Neural progenitor cell (in vitro differentiated cells): ENCODE results near the gene SRPX2. TPM values are rescaled to one million over a fixed set of nuclear protein-coding genes. Genes with fewer than 3 reads are reported as not detected.

Source experiments
- DNase-seq: peaks from one replicate; pipeline ENCODE4 v3.0.0-alpha.2; 2016; ENCODE audit warnings: low spot score
- H2AFZ ChIP-seq: fragments of 200-600 bp; sonication (generic); replicated peaks from 2 replicates; pipeline ENCODE4 v1.6.1; 2016; ENCODE audit warnings: antibody characterized with exemption
- H3F3A ChIP-seq: fragments of 200-600 bp; sonication (generic); 2 replicates; pipeline ENCODE4 v1.6.1; 2016; ENCODE audit warnings: antibody characterized with exemption, low read depth
- H3K27ac ChIP-seq: fragments of 200-600 bp; sonication (generic); 2 replicates; pipeline ENCODE4 v1.5.1; 2016; ENCODE audit warnings: mild to moderate bottlenecking
- H3K27me3 ChIP-seq: fragments of 200-600 bp; sonication (generic); 2 replicates; pipeline ENCODE4 v1.6.1; 2016; ENCODE audit warnings: mild to moderate bottlenecking, moderate library complexity
- H3K36me3 ChIP-seq: fragments of 200-600 bp; sonication (generic); 2 replicates; pipeline ENCODE4 v1.5.1; 2016
- H3K4me1 ChIP-seq: fragments of 200-600 bp; sonication (generic); 2 replicates; pipeline ENCODE4 v1.6.1; 2016; ENCODE audit warnings: mixed run types
- H3K4me2 ChIP-seq: fragments of 200-600 bp; sonication (generic); 2 replicates; pipeline ENCODE4 v1.6.1; 2016
- H3K4me3 ChIP-seq: fragments of 200-600 bp; sonication (generic); 2 replicates; pipeline ENCODE4 v1.5.1; 2016
- H3K79me2 ChIP-seq: fragments of 200-600 bp; sonication (generic); 2 replicates; pipeline ENCODE4 v1.6.1; 2016; ENCODE audit warnings: low read depth
- H3K9ac ChIP-seq: fragments of 200-600 bp; sonication (generic); 2 replicates; pipeline ENCODE4 v1.6.1; 2016
- H3K9me3 ChIP-seq: fragments of 200-600 bp; sonication (generic); 2 replicates; pipeline ENCODE4 v1.5.1; 2016; ENCODE audit warnings: low read depth
- H4K20me1 ChIP-seq: fragments of 200-600 bp; sonication (generic); 2 replicates; pipeline ENCODE4 v1.6.1; 2016; ENCODE audit warnings: low read depth
- H3K27ac Mint-ChIP-seq: 3 replicates; pipeline ENCODE4 v1.8.0; 2021; ENCODE audit warnings: mixed read lengths
- H3K27me3 Mint-ChIP-seq: 2 replicates; pipeline ENCODE4 v1.8.0; 2022; ENCODE audit warnings: low read depth, mild to moderate bottlenecking, inconsistent platforms, moderate library complexity, mixed read lengths; ENCODE audit not compliant: insufficient read depth
- H3K36me3 Mint-ChIP-seq: 3 replicates; pipeline ENCODE4 v1.8.0; 2021; ENCODE audit warnings: mixed read lengths
- H3K4me1 Mint-ChIP-seq: 3 replicates; pipeline ENCODE4 v1.8.0; 2021; ENCODE audit warnings: mixed read lengths
- H3K4me3 Mint-ChIP-seq: 3 replicates; pipeline ENCODE4 v1.8.0; 2021; ENCODE audit warnings: mild to moderate bottlenecking, moderate library complexity, mixed read lengths
- H3K9me3 Mint-ChIP-seq: 3 replicates; pipeline ENCODE4 v1.8.0; 2020; ENCODE audit warnings: mixed read lengths
- EZH2 ChIP-seq: fragments of 200-600 bp; sonication (generic); IDR thresholded peaks from 2 replicates; pipeline ENCODE4 v1.6.1; 2017; ENCODE audit warnings: antibody characterized with exemption, mild to moderate bottlenecking, moderate library complexity
- EZH2phosphoT487 ChIP-seq: fragments of 200-600 bp; sonication (generic); IDR thresholded peaks from 2 replicates; pipeline ENCODE4 v1.6.1; 2017; ENCODE audit warnings: antibody characterized with exemption
- total RNA-seq: library from RNA; depleted of rRNA; stranded (reverse); fragments of >200 nt; gene quantifications from 2 replicates; pipeline ENCODE4 v1.2.3, GENCODE V29; 2015; ENCODE audit warnings: low replicate concordance
- TF ChIP-seq, protein P1 (sequence below): fragments of 200-600 bp; sonication (generic); IDR thresholded peaks from 2 replicates; pipeline ENCODE4 v1.5.1; 2017; ENCODE audit warnings: antibody characterized with exemption, mild to moderate bottlenecking

The SRPX2 gene
- total RNA-seq, 1 donor from 2014 or later = 0.11 TPM

GRCh38 chrX:100663642-100664041 lies 19.6 kb downstream of the SRPX2 start:
- Histone ChIP-seq H2AFZ (no peak overlapping the region), H4K20me1 (no peaks in the 10 kb centered on the region), H3F3A (no peaks in the 10 kb centered on the region), H3K27ac (no peak overlapping the region), H3K4me2 (no peak overlapping the region), H3K27me3 (no peaks in the 10 kb centered on the region), H3K9me3 (no peaks in the 10 kb centered on the region), H3K36me3 (no peaks in the 10 kb centered on the region), H3K9ac (no peak overlapping the region), H3K4me3 (no peak overlapping the region), H3K4me1 (no peaks in the 10 kb centered on the region), H3K79me2 (no peaks in the 10 kb centered on the region)
- H3K4me1 Mint-ChIP-seq = no peaks in the 10 kb centered on the region
- H3K36me3 Mint-ChIP-seq = no peaks in the 10 kb centered on the region
- TF ChIP-seq, protein P1, sequence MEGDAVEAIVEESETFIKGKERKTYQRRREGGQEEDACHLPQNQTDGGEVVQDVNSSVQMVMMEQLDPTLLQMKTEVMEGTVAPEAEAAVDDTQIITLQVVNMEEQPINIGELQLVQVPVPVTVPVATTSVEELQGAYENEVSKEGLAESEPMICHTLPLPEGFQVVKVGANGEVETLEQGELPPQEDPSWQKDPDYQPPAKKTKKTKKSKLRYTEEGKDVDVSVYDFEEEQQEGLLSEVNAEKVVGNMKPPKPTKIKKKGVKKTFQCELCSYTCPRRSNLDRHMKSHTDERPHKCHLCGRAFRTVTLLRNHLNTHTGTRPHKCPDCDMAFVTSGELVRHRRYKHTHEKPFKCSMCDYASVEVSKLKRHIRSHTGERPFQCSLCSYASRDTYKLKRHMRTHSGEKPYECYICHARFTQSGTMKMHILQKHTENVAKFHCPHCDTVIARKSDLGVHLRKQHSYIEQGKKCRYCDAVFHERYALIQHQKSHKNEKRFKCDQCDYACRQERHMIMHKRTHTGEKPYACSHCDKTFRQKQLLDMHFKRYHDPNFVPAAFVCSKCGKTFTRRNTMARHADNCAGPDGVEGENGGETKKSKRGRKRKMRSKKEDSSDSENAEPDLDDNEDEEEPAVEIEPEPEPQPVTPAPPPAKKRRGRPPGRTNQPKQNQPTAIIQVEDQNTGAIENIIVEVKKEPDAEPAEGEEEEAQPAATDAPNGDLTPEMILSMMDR = no peak
- TF ChIP-seq EZH2 (no peak), EZH2phosphoT487 (no peak)
- no peak for DNase-seq
- H3K4me3 Mint-ChIP-seq = no peak overlapping the region
- no peaks in the 10 kb centered on the region for H3K27me3 Mint-ChIP-seq
- H3K9me3 Mint-ChIP-seq = no peaks in the 10 kb centered on the region
- no peak overlapping the region for H3K27ac Mint-ChIP-seq

GRCh38 chrX:100672966-100673365 lies 29.0 kb downstream of the SRPX2 start:
- Mint-ChIP-seq H3K4me1 (no peaks in the 10 kb centered on the region), H3K27me3 (peaks cover 5% of the 10 kb centered on the region), H3K4me3 (no peak overlapping the region), H3K27ac (no peak overlapping the region), H3K9me3 (no peaks in the 10 kb centered on the region), H3K36me3 (no peaks in the 10 kb centered on the region)
- H3K36me3 ChIP-seq = no peaks in the 10 kb centered on the region
- H3K27me3 ChIP-seq = no peaks in the 10 kb centered on the region
- H2AFZ ChIP-seq = no peak overlapping the region
- no peak for DNase-seq
- H3K4me1 ChIP-seq = no peaks in the 10 kb centered on the region
- no peaks in the 10 kb centered on the region for H4K20me1 ChIP-seq
- no peaks in the 10 kb centered on the region for H3F3A ChIP-seq
- H3K9me3 ChIP-seq = no peaks in the 10 kb centered on the region
- H3K27ac ChIP-seq = no peak overlapping the region
- H3K4me3 ChIP-seq = no peak overlapping the region
- H3K4me2 ChIP-seq = no peak overlapping the region
- no peak for TF ChIP-seq EZH2
- no peak overlapping the region for H3K9ac ChIP-seq
- H3K79me2 ChIP-seq = no peaks in the 10 kb centered on the region

DNA sequence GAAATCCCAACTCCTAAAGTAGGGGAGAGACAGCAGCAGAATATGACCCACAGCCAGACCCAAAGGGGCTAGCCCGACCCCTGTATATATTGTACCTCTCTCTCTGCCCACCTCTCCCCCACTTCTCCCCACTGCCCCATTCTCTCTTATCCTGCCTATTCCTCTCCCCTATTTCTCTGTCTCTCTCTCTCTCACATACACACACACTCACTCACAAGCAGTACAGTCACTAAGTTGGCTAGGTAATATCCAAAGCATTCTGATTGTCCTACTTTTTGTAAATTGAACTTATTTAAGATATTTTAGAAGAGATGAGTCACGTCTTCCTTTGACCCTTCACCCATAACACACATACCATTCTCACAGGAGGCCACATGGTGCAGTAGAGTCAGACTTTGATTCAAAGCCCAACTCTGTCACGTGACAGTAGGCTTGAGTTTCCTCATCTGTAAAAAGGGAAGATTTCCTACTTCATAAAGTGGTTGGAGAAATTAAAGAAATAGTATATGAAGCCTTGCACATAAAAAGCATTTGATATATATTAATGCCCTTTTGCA lies 29.5 kb downstream of the SRPX2 start:
- Histone ChIP-seq H3K79me2 (no peaks in the 10 kb centered on the region), H3K36me3 (no peaks in the 10 kb centered on the region), H3K27me3 (no peaks in the 10 kb centered on the region), H3K4me1 (no peaks in the 10 kb centered on the region), H3K27ac (no peak overlapping the region), H3K4me2 (no peak overlapping the region), H4K20me1 (no peaks in the 10 kb centered on the region), H3K9ac (no peak overlapping the region), H3F3A (no peaks in the 10 kb centered on the region), H2AFZ (no peak overlapping the region), H3K9me3 (no peaks in the 10 kb centered on the region), H3K4me3 (no peak overlapping the region)
- Mint-ChIP-seq H3K36me3 (no peaks in the 10 kb centered on the region), H3K4me3 (no peak overlapping the region), H3K9me3 (no peaks in the 10 kb centered on the region), H3K4me1 (no peaks in the 10 kb centered on the region), H3K27ac (no peak overlapping the region), H3K27me3 (peaks cover 5% of the 10 kb centered on the region)
- TF ChIP-seq, protein P1 = no peak
- no peak for TF ChIP-seq EZH2
- TF ChIP-seq EZH2phosphoT487 = no peak
- no peak for DNase-seq

GRCh38 chrX:100674705-100675104 lies 30.7 kb downstream of the SRPX2 start:
- H3K9ac ChIP-seq = no peak overlapping the region
- no peaks in the 10 kb centered on the region for H3K79me2 ChIP-seq
- H3K4me3 ChIP-seq = no peak overlapping the region
- H3K4me1 Mint-ChIP-seq = no peaks in the 10 kb centered on the region
- no peak overlapping the region for H3K4me2 ChIP-seq
- no peaks in the 10 kb centered on the region for H3K4me1 ChIP-seq
- H3K27me3 Mint-ChIP-seq = peaks cover 5% of the 10 kb centered on the region
- no peak for DNase-seq
- no peaks in the 10 kb centered on the region for H3K9me3 Mint-ChIP-seq
- no peaks in the 10 kb centered on the region for H3K9me3 ChIP-seq
- H3K36me3 Mint-ChIP-seq = no peaks in the 10 kb centered on the region
- H3K4me3 Mint-ChIP-seq = no peak overlapping the region
- H3K27ac ChIP-seq = no peak overlapping the region
- TF ChIP-seq EZH2phosphoT487 (no peak), EZH2 (no peak)
- TF ChIP-seq, protein P1 = no peak
- no peaks in the 10 kb centered on the region for H3K27me3 ChIP-seq
- no peak overlapping the region for H2AFZ ChIP-seq
- H3F3A ChIP-seq = no peaks in the 10 kb centered on the region
- no peak overlapping the region for H3K27ac Mint-ChIP-seq
- no peaks in the 10 kb centered on the region for H4K20me1 ChIP-seq
- no peaks in the 10 kb centered on the region for H3K36me3 ChIP-seq
